GM18519 (cell line): ENCODE measurements around the gene FGG.

Experiments
- ATAC-seq: cut with Tn5 transposase; IDR thresholded peaks from one replicate; pipeline ENCODE4 v1.9.1; 2021; ENCODE audit warnings: mild to moderate bottlenecking, moderate library complexity; ENCODE audit not compliant: unreplicated experiment, low FRiP score

FGG gene

DNA sequence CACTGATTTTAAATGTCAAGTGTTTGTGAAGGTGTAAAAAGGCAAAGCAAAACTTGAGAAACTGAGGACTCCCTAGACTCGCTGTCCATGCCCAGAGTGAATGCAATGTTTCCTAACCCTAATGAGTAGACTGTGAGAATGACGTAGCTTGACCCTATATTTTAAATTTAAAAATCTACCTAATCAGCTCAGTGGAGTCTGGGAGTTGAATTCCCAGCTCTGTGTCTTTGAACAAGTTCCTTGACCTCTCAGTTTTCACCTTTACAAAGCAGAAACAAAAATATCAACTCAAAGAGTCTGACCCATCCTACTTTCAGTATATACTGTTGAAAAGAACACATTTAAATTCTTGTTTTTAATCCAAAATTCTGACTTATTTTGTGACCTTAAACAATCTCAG, 24.3 kb downstream of the FGG start:
- ATAC-seq: no peak

DNA sequence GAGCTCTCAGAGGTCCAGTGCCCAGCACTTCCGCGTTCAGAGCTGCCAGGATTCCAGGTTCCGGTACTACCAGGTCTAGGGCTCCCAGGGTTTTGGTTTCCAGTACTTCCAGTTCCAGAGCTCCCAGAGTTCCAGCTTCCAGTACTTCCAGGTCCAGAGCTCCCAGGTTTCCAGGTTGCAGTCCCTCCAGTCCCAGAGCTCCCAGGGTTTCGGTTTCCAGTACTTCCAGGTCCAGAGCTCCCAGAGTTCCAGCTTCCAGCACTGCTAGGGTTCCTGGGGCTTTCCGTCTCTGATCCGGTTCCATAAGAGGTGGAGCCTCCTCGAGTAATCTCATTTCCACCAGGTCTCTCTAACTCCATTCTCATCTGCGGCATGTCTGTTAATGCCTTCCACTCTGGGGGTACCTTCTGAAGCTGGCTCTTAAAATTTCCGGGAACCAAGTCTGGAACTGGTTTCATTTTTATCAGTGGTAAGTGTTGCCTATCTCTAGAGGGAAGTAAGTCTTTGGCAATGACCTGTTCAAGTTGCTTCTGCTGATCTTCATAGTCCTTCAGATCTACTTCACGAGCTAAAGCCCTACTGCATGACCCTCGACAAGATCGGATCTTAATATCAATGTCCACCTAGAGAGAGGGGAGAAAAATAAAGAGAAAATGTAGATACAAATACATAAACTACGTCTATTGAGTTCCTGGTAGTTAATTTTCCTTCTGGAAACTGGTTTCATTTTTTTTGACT, 26.0 kb downstream of the FGG start:
- ATAC-seq: no peak

DNA sequence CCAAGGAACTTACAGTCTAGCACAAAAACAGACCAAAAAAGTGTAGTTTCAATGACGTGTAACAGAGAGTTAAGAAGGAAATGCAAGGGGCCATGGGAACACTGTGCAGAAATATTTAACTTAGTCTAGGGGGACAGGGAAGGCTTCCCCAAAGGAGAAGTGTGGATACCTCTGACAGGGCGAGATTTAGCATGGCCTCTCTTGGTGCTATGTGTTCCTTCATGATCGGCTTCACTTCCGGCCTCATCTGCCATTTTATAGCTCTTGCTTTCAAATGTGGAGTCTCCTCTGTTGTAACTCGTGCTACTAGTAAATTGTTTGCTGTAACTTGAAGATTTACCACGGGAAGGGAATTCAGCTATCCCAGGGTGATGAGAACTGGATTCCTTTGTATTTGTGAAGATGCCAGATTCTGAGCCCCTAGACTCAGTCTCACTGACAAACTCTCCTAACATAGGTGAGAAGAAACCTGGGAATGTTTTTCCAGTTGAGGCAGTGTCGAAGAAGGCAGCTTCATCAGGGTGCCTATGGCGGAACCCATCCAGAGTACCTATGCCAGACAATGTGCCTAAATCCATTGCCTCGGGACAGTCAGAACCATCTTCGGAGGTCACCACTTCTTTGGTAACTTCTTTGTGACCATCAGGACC, 27.0 kb downstream of the FGG start:
- ATAC-seq: no peak

DNA sequence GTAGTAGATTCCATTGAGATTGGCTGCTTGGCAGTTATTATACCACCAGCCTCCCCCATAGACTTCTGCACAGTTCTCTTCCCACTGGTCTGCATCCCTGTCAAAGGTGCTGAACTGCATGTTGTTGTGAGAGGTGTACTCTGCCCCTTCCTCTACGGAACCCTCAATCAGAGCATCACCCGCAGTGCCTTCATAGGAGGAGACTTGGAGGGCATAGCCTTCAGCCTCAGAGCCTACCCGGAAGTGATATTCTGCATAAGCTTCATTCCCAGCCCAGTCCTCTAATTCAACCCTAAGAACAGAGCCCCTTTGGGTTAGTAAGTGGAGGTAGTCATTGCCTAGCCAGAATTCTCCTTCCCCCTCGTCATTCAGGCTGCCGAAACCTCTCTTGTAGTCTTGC, 28.2 kb downstream of the FGG start:
- no peak for ATAC-seq

DNA sequence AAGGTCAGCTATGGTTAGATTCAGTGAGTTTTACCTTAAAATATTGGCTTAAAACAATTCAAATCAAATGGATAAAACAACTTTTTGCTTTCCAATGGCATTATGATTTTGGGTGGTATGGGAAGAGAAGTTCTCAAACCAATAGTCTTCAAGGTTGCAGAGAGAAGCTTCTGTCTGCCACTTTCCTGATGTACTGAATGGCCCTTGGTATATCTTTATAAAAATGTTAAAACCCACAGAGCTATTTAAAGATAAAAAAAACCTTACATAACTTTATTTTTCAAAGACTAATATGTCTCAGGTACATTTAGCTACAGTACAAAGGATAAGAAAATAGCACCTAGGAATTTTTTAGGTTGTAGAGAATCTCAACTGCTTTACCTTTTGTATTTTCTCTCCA, 28.8 kb downstream of the FGG start:
- ATAC-seq: no peak

DNA sequence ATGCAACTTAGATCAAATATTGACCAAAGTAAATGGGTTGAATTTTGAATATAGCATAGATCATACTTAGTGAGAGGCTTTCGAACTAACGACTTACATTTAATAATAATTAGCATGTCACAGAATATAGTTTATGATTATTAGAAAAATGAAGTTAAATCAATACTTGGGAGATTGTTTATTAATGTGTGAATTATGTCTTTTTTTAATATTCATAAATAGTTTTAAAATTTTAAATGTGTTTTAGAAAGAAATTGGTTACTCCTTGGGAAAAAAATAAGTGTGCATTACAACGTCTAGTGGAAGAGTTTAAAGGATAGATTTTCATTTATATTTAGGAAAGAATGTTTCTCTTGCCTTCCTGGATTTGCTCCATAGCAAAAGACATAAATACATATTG, 29.2 kb downstream of the FGG start:
- no peak for ATAC-seq

DNA sequence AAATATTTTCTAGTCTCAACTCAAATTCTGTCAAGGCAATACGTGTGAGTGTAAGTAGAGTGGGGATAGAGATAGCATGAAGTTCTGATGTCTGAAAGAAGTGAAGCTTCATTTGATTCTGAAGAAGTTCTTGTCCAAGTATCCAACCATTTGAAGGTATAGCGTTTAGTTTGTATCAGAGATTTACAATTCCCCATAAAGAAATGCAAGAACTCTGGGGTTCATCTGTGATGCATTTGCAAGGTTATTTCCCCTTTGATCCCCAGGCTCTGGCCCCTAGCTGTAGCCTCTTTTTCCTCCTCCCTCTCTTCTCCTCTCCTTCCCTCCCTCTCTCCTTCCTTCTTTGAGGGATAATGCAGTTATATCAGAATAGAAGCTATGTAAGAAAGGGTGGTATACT, 29.7 kb downstream of the FGG start:
- no peak for ATAC-seq

DNA sequence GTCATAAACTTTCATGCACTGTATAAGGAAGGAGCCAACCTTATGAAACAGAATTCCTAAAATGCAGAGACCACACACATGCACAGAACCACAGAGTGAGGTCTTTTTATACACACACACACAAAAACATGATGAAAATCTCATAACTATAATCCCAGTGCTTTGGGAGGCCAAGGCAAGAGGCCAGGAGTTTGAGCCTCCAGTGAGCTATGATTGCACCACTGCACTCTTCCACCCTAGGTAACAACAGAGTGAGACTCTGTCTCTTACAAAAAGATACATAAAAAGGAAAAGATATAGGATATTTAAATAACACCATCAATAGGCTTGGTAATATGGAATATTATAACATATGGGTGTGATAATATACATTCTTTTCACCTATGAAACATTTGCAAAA, 32.5 kb downstream of the FGG start:
- no peak for ATAC-seq

DNA sequence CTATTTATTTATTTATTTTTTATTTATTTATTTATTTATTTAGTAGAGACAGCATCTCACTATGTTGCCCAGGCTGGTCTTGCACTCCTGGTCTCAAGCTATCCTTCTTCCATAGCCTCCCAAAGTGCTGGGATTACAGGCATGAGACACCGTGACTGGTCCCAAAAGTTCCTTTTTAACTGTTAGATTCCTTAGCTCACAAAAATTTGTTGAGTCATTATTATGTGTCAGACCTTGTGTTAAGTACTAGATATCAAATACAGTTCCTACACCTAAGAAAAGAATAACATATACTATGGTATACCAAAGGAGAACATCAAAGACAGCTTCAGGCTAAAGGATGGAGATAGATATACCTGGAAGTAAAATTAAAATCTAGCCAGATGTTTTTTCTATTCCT, 33.5 kb downstream of the FGG start:
- no peak for ATAC-seq

DNA sequence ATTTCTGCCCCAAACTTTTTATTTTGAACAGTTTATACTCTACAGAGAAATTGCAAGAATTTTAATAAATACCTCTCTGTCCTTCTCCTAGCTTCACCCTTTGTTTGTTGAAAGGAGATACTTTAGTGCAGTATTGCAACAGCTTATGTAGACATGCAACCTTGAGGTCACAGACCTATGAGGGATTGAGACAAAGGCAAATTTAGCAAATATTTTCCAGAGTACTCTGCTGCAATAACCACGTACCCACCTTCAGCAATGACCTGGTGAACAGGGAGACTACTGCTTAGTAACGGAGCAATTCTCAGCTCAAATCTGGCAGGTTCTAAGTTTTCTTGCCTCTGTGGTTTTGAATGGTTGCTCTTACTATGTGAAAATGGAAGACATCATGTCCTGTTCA, 35.1 kb downstream of the FGG start:
- ATAC-seq: no peak

DNA sequence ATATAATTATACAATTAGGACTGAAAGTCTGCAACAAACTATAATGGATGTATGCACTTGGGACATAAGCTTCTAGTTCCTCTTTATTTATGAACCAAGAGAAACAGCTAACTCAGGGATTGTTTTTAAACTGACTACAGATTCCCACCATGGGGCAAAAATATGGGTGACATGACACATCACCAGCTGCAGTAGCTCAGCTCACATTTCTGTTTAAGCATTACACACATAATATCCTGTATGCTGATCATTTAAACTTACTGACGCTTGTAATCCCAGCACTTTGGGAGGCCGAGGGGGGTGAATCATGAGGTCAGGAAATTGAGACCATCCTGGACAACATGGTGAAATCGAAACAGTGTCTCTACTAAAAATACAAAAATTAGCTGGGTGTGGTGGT, 38.1 kb downstream of the FGG start:
- no peak for ATAC-seq

DNA sequence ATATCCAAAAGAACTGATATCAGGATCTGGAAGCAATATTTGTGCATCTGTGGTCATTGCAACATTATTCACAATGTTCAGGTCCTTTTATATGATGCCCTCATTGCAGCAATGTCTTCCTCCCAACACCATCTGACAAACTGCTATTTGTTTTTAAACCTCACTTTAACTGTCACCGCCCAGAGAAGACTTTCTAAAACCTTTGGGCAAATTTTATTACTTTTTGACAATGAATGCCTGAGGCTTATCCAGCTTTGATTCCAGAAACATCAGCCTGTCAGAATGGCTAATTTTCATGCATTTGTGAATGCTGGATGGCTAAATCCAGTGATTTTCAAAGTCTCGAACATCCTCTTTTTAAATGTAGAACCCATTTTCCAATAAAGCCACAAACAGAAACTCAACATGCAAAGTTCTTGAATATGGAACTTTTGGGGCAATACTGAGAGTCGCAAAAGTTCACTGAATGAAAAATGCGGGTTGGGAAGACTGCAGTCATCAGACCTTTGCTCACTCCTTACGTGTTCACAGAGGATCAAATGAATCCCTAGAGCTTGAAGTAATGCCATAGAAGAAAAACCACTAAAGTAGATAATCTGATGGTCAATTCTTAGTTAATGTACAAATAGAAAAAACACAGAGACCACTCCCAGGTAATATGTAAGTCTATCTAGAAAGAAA, 39.1 kb downstream of the FGG start:
- ATAC-seq: no peak

DNA sequence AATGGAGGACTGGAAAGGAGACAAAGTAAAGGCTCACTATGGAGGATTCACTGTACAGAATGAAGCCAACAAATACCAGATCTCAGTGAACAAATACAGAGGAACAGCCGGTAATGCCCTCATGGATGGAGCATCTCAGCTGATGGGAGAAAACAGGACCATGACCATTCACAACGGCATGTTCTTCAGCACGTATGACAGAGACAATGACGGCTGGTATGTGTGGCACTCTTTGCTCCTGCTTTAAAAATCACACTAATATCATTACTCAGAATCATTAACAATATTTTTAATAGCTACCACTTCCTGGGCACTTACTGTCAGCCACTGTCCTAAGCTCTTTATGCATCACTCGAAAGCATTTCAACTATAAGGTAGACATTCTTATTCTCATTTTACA, 42.9 kb downstream of the FGG start:
- no peak for ATAC-seq

DNA sequence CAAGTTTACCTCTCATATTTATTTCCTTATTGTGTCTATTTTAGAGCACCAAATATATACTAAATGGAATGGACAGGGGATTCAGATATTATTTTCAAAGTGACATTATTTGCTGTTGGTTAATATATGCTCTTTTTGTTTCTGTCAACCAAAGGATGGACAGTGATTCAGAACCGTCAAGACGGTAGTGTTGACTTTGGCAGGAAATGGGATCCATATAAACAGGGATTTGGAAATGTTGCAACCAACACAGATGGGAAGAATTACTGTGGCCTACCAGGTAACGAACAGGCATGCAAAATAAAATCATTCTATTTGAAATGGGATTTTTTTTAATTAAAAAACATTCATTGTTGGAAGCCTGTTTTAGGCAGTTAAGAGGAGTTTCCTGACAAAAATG, 43.4 kb downstream of the FGG start:
- ATAC-seq: no peak

DNA sequence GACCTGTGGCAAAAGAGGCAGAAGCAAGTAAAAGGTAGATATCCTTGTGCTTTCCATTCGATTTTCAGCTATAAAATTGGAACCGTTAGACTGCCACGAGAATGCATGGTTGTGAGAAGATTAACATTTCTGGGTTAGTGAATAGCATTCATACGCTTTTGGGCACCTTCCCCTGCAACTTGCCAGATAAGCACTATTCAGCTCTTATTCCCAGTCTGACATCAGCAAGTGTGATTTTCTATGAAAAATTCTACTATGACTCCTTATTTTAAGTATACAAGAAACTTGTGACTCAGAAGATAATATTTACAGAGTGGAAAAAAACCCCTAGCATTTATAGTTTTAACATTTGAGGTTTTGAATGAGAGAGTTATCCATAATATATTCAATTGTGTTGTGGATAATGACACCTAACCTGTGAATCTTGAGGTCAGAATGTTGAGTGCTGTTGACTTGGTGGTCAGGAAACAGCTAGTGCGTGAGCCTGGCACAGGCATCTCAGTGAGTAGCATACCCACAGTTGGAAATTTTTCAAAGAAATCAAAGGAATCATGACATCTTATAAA, 45.7 kb downstream of the FGG start:
- no peak for ATAC-seq

DNA sequence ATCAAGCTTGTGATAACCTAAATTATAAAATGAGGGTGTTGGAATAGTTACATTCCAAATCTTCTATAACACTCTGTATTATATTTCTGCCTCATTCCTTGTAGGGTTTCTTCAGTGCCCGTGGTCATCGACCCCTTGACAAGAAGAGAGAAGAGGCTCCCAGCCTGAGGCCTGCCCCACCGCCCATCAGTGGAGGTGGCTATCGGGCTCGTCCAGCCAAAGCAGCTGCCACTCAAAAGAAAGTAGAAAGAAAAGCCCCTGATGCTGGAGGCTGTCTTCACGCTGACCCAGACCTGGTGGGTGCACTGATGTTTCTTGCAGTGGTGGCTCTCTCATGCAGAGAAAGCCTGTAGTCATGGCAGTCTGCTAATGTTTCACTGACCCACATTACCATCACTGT, 46.8 kb downstream of the FGG start:
- no peak for ATAC-seq

DNA sequence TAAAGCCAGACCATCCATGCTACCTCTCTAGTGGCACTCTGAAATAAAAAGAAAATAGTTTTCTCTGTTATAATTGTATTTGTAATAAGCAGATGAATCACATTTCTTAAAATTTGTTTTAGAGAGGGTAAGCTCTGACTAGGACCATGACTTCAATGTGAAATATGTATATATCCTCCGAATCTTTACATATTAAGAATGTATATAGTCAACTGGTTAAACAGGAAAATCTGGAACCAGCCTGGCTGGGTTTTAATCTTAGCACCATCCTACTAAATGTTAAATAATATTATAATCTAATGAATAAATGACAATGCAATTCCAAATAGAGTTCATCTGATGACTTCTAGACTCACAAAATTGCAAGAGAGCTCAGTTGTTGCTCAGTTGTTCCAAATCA, 48.1 kb downstream of the FGG start:
- ATAC-seq: no peak

DNA sequence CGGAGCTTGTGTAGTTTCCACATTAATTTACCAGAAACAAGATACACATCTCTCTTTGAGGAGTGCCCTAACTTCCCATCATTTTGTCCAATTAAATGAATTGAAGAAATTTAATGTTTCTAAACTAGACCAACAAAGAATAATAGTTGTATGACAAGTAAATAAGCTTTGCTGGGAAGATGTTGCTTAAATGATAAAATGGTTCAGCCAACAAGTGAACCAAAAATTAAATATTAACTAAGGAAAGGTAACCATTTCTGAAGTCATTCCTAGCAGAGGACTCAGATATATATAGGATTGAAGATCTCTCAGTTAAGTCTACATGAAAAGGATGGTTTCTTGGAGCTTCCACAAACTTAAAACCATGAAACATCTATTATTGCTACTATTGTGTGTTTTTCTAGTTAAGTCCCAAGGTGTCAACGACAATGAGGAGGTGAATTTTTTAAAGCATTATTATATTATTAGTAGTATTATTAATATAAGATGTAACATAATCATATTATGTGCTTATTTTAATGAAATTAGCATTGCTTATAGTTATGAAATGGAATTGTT, 49.7 kb downstream of the FGG start, which contains the start of gene FGB:
Gene FGB, plus strand, starts transcription at position 315 of the 558 bp plus-strand sequence. Its CDS starts 8 bp downstream, at position 323.
- no peak for ATAC-seq

DNA sequence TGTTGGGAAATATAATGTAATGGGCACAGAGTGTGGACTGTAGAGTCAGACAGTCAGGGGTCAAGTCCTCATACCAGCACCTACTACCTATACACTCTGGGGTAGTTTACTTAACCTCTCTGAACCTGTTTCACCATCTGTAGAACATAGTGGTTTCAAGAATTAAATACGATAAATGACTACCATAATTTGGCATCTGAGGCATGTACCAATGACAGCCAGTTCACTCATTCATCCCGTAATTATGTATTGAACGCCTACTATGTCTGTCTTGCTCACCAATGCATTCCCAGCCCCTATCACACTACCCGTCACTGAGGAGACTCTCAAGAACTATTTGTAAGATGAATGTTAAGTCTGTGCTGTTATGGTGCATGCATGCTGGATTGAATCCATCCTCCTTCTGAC, 51.6 kb downstream of the FGG start:
- ATAC-seq: no peak

DNA sequence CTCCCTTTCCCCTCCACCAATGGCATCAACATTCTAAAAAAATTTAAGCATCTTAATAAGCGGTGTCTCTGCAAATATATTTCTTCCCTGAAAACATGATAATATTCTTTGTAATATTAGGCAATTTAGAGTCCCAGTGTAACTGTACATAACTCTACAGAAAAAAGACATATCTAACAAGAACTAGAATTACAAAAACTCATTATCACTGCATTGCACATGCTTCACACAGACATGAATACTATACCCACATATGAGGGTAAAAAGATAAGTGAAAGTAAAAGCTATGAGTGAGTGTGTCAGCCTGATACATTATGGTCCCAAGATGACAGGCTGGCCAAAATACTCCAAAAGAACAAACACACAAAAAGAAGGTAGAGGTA, 52.0 kb downstream of the FGG start:
- no peak for ATAC-seq
